ENCODE measurements around the gene PHEX.

- TF ChIP-seq CTCF (IDR thresholded peaks at IDR 0.05; ENCODE audit: low read length) (no peak), EZH2 (IDR thresholded peaks at IDR 0.05; ENCODE audit: borderline replicate concordance, low read length) (no peak)
These were observed 65.0 kb downstream of the PHEX start for GRCh38 chrX:22097012-22097694.
